Myocyte (in vitro differentiated cells): ENCODE results near the gene NAXD. TPM values are rescaled to one million over a fixed set of nuclear protein-coding genes. Genes with fewer than 3 reads are reported as not detected.
A peak's percentile ranks its signal among the peaks of the same experiment; 100 is the strongest.
"Not testable (repeated sequence)": the region's sequence is repeated elsewhere in the genome, so short reads cannot be mapped to it uniquely, and the experiment has no call there.

Experiments used
- DNase-seq: peaks from one replicate; pipeline ENCODE4 v3.0.0-alpha.2; 2012; ENCODE audit warnings: low read depth
- total RNA-seq: library from RNA; depleted of rRNA; stranded (reverse); fragments of >200 nt; gene quantifications from 2 replicates; pipeline ENCODE4 v1.2.3, GENCODE V29; 2014

The NAXD gene
- total RNA-seq, 1 donor from 2014 or later = 22.5 TPM

GRCh38 chr13:110593430-110594130 is 21.8 kb upstream of the NAXD start:
- DNase-seq = peak; percentile 65

GRCh38 chr13:110597041-110597689 is 18.2 kb upstream of the NAXD start:
- DNase-seq = no peak

DNA sequence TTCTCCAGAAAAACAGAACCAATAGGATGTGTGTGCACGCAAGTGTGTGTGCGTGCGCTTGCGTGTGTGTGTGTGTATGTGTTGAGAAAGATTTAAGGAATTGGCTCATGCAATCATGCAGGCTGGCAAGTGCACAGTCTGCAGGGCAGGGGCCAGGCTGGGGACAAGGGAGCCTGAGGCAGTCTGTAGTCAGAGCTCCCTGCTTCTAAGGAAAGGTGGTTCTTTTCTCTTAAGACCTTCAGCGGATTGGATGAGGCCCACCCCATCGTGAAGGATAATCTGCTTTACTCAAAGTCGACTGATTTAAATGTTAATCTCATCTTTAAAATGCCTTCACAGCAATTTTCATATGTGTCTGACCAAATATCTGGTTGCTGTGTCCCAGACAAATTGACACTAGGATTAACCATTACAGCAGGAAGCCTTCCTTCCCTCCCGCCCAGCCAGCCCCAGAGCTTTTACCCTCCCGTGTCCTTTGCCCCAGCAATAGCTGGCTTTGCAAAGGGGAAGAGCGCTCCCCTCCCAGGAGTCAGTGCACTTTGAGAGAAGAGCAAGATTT is 15.0 kb upstream of the NAXD start:
- DNase-seq = no peak

DNA sequence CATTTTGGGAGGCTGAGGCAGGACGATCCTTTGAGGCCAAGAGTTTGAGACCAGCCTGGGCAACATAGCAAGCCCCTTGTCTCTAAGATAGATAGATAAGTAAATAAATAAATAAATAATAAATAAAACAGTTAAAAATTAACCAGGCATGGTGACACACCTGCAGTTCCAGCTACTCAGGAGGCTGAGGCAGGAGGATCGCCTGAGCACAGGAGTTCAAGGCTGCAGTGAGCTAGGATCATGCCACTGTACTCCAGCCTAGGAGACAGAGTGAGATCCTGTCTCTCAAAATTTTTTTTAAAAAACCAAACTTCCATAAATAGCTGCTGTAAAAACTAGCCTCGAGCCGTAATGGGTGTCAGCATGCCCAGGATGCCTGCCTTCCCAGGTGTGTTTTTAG is 14.4 kb upstream of the NAXD start:
- DNase-seq = no peak

- DNase-seq = no peak
Measured at GRCh38 chr13:110605132-110605531, 10.2 kb upstream of the NAXD start.

GRCh38 chr13:110606281-110606680 is 9.1 kb upstream of the NAXD start:
- DNase-seq = not testable (repeated sequence)

DNA sequence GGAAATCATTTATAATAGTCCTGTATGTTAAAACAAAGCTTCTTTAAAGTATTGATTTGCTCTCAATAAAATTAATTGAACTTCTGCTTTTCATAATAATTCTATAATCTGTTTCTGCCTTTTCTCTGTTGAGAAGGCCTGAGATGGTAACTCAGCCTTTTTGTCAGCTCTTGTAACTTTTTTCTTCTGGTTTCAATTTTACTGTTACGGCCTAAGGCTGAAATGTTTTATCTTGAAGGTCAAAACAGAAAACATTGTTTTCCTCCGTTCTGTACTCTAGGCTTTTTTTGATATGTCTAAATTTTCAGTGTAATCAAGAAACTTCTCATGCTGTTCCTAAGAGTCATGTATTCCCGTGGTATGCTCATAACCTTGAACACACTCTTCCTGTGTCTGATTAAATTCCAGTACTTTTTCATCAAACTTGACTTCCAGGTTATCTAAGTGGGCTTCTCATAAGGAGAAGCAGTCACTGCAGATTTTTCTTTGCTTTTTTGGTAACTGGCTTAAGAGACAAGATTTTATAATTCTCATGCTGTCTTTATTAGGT is 7.6 kb upstream of the NAXD start:
- DNase-seq = no peak

- DNase-seq = no peak
Measured at GRCh38 chr13:110610955-110611595, 4.3 kb upstream of the NAXD start.

GRCh38 chr13:110615005-110615321 is 382 bp upstream of the NAXD start:
- no peak for DNase-seq

GRCh38 chr13:110616103-110617101 is 1.1 kb downstream of the NAXD start:
- DNase-seq = peak; percentile 32

GRCh38 chr13:110617321-110618072 is 2.2 kb downstream of the NAXD start:
- DNase-seq = peak; percentile 43

DNA sequence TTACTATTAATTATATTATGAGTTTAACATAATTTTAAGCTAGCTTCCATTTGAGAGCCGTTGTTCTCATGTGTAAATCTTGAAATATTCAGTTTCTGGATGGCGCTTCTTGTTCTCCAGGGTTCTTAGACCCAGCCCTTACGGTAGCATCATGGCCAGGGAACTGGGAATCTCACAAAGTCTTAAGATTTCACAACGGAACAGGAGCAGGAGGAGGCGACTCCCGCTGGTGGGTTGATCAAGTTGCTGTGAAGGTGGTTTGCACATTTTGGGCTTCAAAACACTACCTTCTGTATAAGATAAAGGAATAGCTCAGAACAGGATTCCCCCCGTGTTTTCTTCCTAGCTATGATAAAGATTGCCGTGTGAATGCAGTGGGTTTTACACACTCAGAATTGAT is 2.8 kb downstream of the NAXD start:
- DNase-seq = no peak

DNA sequence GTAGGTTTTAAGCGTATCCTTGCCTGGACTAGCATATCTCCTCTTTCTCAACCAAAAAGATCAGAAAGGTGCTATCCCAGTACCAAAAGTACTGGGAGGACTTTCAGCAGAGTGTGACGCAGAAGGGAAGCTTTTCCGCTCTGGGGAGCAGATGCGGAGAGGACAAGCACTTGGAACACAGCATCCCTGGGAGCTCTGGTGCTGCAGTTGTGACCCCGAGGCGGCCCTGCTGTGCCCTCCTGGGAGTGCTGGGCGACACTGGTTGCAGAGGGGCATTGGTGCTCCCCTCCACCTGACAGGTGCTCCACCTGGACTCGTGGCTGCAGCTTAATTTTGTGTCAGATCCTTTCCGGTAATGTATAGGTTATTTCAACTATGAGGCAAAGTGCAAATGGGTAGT is 3.4 kb downstream of the NAXD start:
- DNase-seq = no peak

- DNase-seq = no peak
Measured at GRCh38 chr13:110620596-110620995, 5.3 kb downstream of the NAXD start.

GRCh38 chr13:110624766-110625756 is 9.7 kb downstream of the NAXD start:
- no peak for DNase-seq

GRCh38 chr13:110625771-110626321 is 10.5 kb downstream of the NAXD start:
- no peak for DNase-seq

DNA sequence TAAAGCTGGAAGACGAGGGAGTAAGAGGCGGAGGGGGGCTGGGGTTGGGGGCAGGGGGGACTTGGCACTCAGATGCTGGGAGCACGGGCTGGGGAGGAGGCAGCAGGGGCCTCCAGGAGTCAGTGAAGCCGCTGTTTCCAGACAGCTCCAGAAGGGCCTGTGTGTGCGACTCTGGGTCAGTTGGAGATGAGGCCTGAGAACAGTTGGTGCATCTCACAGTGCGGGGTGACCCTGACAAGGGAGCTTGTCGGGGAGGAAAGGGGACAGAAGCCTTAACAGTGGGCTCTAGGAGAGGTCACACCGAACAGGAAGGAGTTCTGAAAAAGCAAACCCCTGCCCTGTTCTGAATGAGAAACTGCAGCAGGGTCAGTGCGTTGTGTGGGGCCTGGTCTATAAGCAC is 11.2 kb downstream of the NAXD start:
- DNase-seq = no peak

DNA sequence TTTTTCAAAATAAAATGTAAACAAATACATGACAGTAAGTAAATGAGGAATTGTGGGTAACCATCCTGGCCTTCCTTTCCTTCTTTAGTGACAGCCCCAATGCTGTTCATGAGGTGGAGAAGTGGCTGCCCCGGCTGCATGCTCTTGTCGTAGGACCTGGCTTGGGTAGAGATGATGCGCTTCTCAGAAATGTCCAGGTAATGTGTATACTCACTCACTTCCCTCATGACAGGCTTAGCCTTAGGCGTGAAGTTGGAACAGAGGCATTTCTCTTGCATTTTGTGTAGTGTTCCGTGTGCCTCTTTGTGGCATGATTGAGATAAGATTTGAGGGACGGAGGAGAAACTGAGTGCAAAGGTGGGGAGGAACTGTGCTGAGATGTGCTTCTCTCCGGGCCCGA is 12.0 kb downstream of the NAXD start:
- DNase-seq = no peak
